Smooth muscle cell (in vitro differentiated cells): ENCODE results near the gene CENPT. TPM values are rescaled to one million over a fixed set of nuclear protein-coding genes. Genes with fewer than 3 reads are reported as not detected.

Experiments used
- DNase-seq: peaks from one replicate; lab custom pipeline; 2025; ENCODE audit not compliant: unreplicated experiment; lab: John Stamatoyannopoulos, UW
- H2AFZ ChIP-seq: fragments of 200-600 bp; sonication (generic); 2 replicates; pipeline ENCODE4 v1.6.0; 2016; ENCODE audit warnings: antibody characterized with exemption, low read depth, mild to moderate bottlenecking
- H3F3A ChIP-seq: fragments of 200-600 bp; sonication (generic); 2 replicates; pipeline ENCODE4 v1.6.0; 2017; ENCODE audit warnings: antibody characterized with exemption, low read depth
- H3K27ac ChIP-seq: fragments of 200-600 bp; sonication (generic); 2 replicates; pipeline ENCODE4 v1.5.1; 2016; ENCODE audit warnings: low read depth, mild to moderate bottlenecking
- H3K27me3 ChIP-seq: fragments of 200-600 bp; sonication (generic); 2 replicates; pipeline ENCODE4 v1.6.1; 2016; ENCODE audit warnings: low read depth, mild to moderate bottlenecking
- H3K36me3 ChIP-seq: fragments of 200-600 bp; sonication (generic); 2 replicates; pipeline ENCODE4 v1.5.1; 2016; ENCODE audit warnings: low read depth
- H3K4me1 ChIP-seq: fragments of 200-600 bp; sonication (generic); 2 replicates; pipeline ENCODE4 v1.5.1; 2016; ENCODE audit warnings: low read depth
- H3K4me2 ChIP-seq: fragments of 200-600 bp; sonication (generic); 2 replicates; pipeline ENCODE4 v1.6.0; 2016; ENCODE audit warnings: mild to moderate bottlenecking
- H3K4me3 ChIP-seq: fragments of 200-600 bp; sonication (generic); 2 replicates; pipeline ENCODE4 v1.5.1; 2016; ENCODE audit warnings: mild to moderate bottlenecking
- H3K79me2 ChIP-seq: fragments of 200-600 bp; sonication (generic); 2 replicates; pipeline ENCODE4 v1.6.0; 2016; ENCODE audit warnings: low read depth, mild to moderate bottlenecking
- H3K9ac ChIP-seq: fragments of 200-600 bp; sonication (generic); 2 replicates; pipeline ENCODE4 v1.6.0; 2016; ENCODE audit warnings: low read depth
- H3K9me3 ChIP-seq: fragments of 200-600 bp; sonication (generic); replicated peaks from 2 replicates; pipeline ENCODE4 v1.5.1; 2016; ENCODE audit warnings: low read depth
- H4K20me1 ChIP-seq: fragments of 200-600 bp; sonication (generic); 2 replicates; pipeline ENCODE4 v1.6.0; 2016; ENCODE audit warnings: low read depth
- WGBS: methylation state at CpG from one replicate; pipeline ENCODE4 v1.1.7; 2016; ENCODE audit warnings: low lambda C conversion rate; 5-methylcytosine and 5-hydroxymethylcytosine counted together
- polyA plus RNA-seq: library from polyadenylated mRNA; unstranded; fragments of >200 nt; fragmentation: Nextera tagmentation; extraction: Ambion mirVana; gene quantifications from 2 replicates; pipeline ENCODE4 v1.2.1, GENCODE V29; 2016
- total RNA-seq: library from RNA; depleted of rRNA; stranded (reverse); fragments of >200 nt; gene quantifications from 2 replicates; pipeline ENCODE4 v1.2.3, GENCODE V29; 2014
- TF ChIP-seq, protein P1 (sequence below): fragments of 200-600 bp; sonication (generic); IDR thresholded peaks from 2 replicates; pipeline ENCODE4 v1.5.1; 2017; ENCODE audit warnings: borderline replicate concordance, mild to moderate bottlenecking, antibody characterized with exemption; ENCODE audit not compliant: insufficient read depth, poor library complexity, severe bottlenecking

CENPT gene
- total and polyA plus RNA-seq, 2 experiments from 2014 or later: 47.0 to 65.8 TPM

DNA sequence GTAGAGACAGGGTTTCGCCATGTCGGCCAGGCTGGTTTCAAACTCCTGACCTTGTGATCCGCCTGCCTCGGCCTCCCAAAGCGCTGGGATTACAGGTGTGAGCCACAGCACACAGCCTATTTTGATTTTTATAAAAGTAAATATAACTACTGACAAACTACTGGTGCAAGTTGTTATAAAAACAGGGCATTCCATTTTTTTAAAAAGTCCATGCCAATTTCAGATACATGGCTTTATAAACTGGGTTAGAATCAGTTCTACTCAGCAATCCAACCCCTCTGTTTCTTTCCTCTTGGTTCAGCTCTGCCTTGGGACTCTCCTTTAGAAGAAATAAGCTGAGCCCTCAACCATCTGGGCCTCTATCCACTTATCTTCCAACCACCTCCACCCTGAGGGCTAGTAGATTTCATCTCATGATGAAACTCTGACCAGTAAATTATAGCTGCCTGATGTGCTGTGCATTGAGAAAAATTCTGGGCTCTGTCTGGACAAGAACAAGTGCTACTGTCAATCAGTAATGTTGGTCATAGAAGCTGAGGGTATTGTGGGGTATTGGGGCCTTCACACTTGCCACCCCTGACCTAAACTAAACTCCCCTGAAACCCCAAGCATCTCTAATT lies 51.3 kb downstream of the CENPT start:
- WGBS: 95% methylated on average over 5 of the region's 5 CpGs
- Histone ChIP-seq H3K27me3 (no peaks in the 10 kb centered on the region), H3K79me2 (peaks cover 39% of the 10 kb centered on the region), H3K36me3 (no peaks in the 10 kb centered on the region), H2AFZ (no peak overlapping the region), H3K9me3 (no peaks in the 10 kb centered on the region), H3K4me3 (no peak overlapping the region), H3K4me2 (no peak overlapping the region), H3K4me1 (no peaks in the 10 kb centered on the region), H3F3A (no peaks in the 10 kb centered on the region), H3K9ac (no peak overlapping the region), H4K20me1 (peaks cover 94% of the 10 kb centered on the region), H3K27ac (no peak overlapping the region)
- TF ChIP-seq, protein P1, sequence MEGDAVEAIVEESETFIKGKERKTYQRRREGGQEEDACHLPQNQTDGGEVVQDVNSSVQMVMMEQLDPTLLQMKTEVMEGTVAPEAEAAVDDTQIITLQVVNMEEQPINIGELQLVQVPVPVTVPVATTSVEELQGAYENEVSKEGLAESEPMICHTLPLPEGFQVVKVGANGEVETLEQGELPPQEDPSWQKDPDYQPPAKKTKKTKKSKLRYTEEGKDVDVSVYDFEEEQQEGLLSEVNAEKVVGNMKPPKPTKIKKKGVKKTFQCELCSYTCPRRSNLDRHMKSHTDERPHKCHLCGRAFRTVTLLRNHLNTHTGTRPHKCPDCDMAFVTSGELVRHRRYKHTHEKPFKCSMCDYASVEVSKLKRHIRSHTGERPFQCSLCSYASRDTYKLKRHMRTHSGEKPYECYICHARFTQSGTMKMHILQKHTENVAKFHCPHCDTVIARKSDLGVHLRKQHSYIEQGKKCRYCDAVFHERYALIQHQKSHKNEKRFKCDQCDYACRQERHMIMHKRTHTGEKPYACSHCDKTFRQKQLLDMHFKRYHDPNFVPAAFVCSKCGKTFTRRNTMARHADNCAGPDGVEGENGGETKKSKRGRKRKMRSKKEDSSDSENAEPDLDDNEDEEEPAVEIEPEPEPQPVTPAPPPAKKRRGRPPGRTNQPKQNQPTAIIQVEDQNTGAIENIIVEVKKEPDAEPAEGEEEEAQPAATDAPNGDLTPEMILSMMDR: no peak
- DNase-seq: no peak

DNA sequence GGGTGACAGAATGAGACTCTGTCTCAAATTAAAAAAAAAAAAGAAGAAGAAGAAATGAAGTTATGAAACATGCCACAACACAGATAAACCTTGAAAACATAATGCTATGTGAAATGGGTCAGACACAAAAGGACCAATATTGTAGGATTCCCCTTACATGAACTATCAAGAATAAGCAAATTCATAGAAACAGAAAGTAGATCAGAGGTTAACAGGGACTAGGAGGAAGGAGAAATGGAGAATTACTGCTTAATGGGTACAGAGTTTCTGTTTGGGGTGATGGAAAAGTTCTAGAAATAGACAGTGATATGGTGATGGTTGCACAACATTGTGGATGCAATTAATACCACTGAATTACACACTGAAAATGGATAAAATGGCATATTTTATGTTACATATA lies 57.4 kb downstream of the CENPT start:
- peaks cover 96% of the 10 kb centered on the region for H4K20me1 ChIP-seq
- H3K36me3 ChIP-seq: no peaks in the 10 kb centered on the region
- no peaks in the 10 kb centered on the region for H3K9me3 ChIP-seq
- TF ChIP-seq, protein P1: no peak
- DNase-seq: no peak
- no peaks in the 10 kb centered on the region for H3K27me3 ChIP-seq
- H3K4me2 ChIP-seq: no peak overlapping the region
- H3K9ac ChIP-seq: no peak overlapping the region
- H3K4me1 ChIP-seq: no peaks in the 10 kb centered on the region
- no peak overlapping the region for H3K4me3 ChIP-seq
- no peak overlapping the region for H2AFZ ChIP-seq
- H3K27ac ChIP-seq: no peak overlapping the region
- no peaks in the 10 kb centered on the region for H3F3A ChIP-seq
- peaks cover 31% of the 10 kb centered on the region for H3K79me2 ChIP-seq

DNA sequence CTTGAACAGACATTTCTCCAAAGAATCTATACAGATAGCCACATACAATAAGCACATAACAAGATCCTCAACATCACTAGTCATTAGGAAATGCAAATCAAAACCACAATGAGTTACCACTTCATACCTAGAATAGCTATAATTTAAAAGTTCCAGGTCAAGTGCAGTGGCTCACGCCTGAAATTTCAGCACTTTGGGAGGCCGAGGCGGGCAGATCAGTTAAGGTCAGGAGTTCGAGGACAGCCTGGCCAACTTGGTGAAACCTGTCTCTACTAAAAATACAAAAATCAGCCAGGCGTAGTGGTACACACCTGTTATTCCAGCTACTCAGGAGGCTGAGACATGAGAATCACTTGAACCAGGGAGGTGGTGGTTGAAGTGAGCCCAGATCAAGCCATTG lies 61.0 kb downstream of the CENPT start:
- Histone ChIP-seq H3K4me1 (no peaks in the 10 kb centered on the region), H3K36me3 (no peaks in the 10 kb centered on the region), H3K4me2 (no peak overlapping the region), H3K79me2 (peaks cover 12% of the 10 kb centered on the region), H4K20me1 (peaks cover 91% of the 10 kb centered on the region), H3K27me3 (no peaks in the 10 kb centered on the region), H3K4me3 (no peak overlapping the region), H3K27ac (no peak overlapping the region), H3F3A (no peaks in the 10 kb centered on the region), H2AFZ (no peak overlapping the region), H3K9ac (no peak overlapping the region), H3K9me3 (no peaks in the 10 kb centered on the region)
- WGBS: 96% methylated on average over 5 of the region's 5 CpGs
- no peak for DNase-seq
- TF ChIP-seq, protein P1: no peak

DNA sequence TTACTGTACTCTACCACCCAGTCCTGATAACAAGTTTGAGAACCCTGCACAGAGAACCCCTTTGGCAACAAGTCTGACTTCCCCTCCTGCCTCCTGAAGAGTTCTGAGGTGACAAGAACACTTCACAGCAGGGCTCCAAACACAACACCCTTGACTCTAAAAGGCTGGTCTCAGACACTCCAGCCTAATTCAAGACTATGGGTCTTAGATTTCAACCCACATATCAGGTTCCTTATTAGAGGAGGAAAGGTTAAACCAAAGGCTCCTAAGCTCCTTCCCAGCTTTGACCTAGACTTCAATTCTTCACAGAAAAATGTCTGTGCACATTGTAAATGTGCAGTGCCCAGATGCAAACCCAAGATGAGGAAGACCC lies 64.2 kb downstream of the CENPT start:
- Histone ChIP-seq H3K79me2 (peaks cover 25% of the 10 kb centered on the region), H2AFZ (no peak overlapping the region), H3K4me1 (no peaks in the 10 kb centered on the region), H3K9ac (no peak overlapping the region), H4K20me1 (peaks cover 92% of the 10 kb centered on the region), H3K27me3 (no peaks in the 10 kb centered on the region), H3K27ac (no peak overlapping the region), H3K4me3 (no peak overlapping the region), H3K9me3 (no peaks in the 10 kb centered on the region), H3F3A (no peaks in the 10 kb centered on the region), H3K4me2 (no peak overlapping the region), H3K36me3 (no peaks in the 10 kb centered on the region)
- TF ChIP-seq, protein P1: no peak
- no peak for DNase-seq
